ENCODE results near the gene DYNC1H1.

DNA sequence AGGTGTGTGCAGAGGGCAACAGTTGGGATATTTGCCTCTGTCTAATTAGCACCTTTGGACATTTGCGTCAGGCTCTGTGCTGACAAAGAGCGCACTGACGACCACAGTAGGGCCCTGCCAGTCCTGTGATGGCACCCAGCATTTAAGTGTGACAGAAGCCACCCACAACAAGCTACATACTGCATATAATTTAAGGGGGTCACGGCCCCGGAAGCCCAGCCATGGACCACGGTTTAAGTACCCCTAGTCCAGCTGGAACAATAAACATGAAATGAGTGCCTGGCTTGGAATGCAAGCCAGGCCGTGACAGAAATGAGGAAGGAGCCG, 16.8 kb upstream of the DYNC1H1 start:
- TF ChIP-seq, protein P1, sequence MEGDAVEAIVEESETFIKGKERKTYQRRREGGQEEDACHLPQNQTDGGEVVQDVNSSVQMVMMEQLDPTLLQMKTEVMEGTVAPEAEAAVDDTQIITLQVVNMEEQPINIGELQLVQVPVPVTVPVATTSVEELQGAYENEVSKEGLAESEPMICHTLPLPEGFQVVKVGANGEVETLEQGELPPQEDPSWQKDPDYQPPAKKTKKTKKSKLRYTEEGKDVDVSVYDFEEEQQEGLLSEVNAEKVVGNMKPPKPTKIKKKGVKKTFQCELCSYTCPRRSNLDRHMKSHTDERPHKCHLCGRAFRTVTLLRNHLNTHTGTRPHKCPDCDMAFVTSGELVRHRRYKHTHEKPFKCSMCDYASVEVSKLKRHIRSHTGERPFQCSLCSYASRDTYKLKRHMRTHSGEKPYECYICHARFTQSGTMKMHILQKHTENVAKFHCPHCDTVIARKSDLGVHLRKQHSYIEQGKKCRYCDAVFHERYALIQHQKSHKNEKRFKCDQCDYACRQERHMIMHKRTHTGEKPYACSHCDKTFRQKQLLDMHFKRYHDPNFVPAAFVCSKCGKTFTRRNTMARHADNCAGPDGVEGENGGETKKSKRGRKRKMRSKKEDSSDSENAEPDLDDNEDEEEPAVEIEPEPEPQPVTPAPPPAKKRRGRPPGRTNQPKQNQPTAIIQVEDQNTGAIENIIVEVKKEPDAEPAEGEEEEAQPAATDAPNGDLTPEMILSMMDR (IDR thresholded peaks at IDR 0.05; ENCODE audit: poor library complexity, severe bottlenecking) = no peak
- TF ChIP-seq POLR2AphosphoS5 (IDR thresholded peaks at IDR 0.05) = no peak
